SH-SY5Y (cell line): ENCODE results near the gene BACH1.

Source experiments
- GATA2 ChIP-seq: IDR thresholded peaks from 2 replicates; pipeline ENCODE4 v1.6.1; 2011; ENCODE audit warnings: mild to moderate bottlenecking, low read depth, low read length
- GATA3 ChIP-seq: IDR thresholded peaks from 2 replicates; pipeline ENCODE4 v1.6.1; 2011; ENCODE audit warnings: low read depth, mild to moderate bottlenecking, low read length, moderate library complexity

BACH1 gene

GRCh38 chr21:29342363-29342957 lies 43.7 kb downstream of the BACH1 start:
- TF ChIP-seq GATA2 = no peak
- no peak for TF ChIP-seq GATA3

- TF ChIP-seq GATA3 (no peak), GATA2 (no peak)
Observed at GRCh38 chr21:29343519-29343918, 44.8 kb downstream of the BACH1 start.

- no peak for TF ChIP-seq GATA2
- TF ChIP-seq GATA3 = no peak
Observed at GRCh38 chr21:29346281-29346680, 47.6 kb downstream of the BACH1 start.

GRCh38 chr21:29346771-29347170 lies 48.0 kb downstream of the BACH1 start:
- no peak for TF ChIP-seq GATA3
- no peak for TF ChIP-seq GATA2

GRCh38 chr21:29347274-29347681 lies 48.6 kb downstream of the BACH1 start:
- TF ChIP-seq GATA2 (no peak), GATA3 (no peak)

DNA sequence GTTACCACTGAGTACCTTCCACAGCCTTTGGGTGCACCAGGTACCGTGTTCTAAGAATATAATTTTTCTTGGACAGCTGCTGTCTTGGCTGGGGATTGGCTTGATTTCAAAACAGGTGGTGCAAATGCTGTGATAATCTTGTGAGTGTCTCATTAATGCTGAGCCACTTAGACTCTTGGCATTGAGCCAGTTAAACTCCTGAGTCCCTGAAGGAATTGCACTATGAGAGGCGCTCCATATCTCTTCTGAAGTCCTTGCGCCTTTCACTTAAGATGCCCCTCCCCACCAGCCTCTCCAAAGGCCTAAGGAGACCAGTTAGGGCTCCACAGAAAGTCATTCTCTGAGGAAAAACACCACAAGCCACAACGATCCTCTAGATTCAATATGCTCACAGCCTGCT lies 51.0 kb downstream of the BACH1 start:
- no peak for TF ChIP-seq GATA2
- TF ChIP-seq GATA3 = no peak

GRCh38 chr21:29350246-29350779 lies 51.6 kb downstream of the BACH1 start:
- TF ChIP-seq GATA2 (no peak), GATA3 (no peak)

- no peak for TF ChIP-seq GATA3
- no peak for TF ChIP-seq GATA2
Observed at GRCh38 chr21:29351691-29352090, 53.0 kb downstream of the BACH1 start.

DNA sequence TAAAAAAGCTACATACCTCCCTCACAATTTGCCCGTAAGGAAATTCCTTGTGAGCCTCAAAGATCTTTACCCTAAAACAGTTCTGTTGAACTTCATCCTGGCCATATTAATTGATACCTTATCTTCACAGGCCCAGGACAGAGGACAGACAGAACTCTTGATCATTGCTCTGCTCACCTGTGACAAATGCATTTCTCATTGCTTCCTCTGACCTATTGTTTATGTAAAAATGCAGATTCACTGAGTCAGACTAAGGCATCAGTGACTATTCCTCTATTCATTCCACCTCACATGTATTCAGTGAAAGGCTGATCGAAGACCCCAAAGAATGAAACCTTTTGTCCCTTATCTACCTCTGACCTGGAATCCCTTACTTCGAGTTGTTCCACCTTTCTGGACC lies 61.0 kb downstream of the BACH1 start:
- TF ChIP-seq GATA2 (no peak), GATA3 (no peak)

DNA sequence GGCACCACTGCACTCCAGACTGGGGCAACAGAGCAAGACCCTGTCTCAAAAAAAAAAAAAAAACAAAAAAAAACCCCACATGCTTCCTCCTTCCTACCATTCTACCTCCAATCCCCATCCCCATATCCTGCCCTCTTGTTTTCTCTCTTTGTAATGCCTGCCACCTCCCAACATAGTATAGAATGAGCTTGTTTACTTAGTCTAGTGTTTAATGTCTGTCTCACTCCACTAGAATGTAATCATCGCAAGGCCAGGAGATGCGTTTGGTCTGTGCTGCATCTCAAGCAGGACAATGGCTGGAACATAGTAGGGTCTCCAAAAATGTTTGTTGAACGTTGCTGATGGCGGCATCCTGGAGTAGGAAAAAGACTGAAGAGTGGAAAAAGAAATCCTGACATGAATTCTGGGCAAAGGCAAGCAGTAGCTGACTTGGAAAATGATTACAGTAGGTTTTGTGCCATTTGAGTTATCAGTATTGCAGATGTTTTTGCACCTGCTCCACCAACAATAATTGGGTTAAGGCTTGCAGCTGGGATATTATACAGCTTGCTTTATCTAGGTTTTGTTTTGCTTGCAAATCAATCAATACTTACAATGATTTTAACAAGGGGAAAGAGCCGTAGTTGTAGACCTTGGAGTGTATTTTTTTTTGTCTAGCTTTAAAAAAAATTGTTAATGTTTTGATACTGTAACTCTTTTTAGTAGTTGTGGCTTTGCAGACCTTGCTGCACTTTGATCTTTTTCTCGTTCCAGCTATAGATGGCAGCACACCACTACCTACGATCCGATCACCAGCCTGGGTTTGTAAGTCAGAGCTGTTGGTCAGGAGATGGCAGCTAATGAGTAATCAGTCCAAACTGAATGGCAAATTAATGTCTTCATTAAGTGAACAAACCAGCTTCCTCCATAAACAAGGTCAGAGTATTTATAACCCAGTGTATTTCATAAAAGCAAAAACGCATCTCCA lies 62.4 kb downstream of the BACH1 start:
- TF ChIP-seq GATA3 (no peak), GATA2 (no peak)

DNA sequence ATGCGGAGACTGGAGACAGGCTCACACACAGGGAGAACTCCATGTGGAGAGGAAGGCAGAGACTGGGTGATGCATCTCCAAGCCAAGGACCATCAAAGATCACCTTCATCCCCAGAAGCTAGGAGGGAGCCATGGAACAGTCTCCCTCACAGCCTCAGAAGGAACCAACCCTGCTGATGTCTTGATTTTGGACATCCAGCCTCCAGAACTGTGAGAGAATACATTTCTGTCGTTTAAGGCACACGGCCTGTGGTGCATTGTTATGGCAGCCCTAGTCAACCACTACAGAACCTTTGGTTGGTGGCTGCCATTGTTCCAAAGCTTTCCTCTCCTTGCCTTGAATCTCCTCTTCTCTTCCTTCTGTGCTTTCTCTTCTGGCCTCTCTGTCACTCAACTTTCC lies 64.0 kb downstream of the BACH1 start:
- TF ChIP-seq GATA2 = no peak
- no peak for TF ChIP-seq GATA3

GRCh38 chr21:29365661-29366265 lies 67.0 kb downstream of the BACH1 start:
- TF ChIP-seq GATA2 = no peak
- no peak for TF ChIP-seq GATA3

DNA sequence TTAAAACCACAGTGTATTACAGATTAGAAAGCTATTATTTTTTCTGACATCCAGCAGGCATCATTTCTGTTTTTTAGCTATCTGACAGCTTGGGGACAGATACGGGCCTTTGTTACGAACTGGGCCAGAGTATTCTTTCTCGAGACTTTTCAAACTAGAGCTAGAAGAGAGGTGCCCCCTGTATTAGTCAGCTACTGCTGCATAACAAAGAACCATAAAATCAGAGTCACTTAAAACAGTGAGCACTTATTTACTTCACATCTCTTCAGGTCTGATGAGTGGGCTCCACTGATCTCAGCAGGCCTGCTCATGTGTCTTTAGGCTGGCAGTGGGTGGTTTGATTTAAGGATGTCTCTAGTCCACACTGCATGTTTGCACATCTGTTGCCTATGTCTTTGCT lies 67.8 kb downstream of the BACH1 start:
- TF ChIP-seq GATA3 (no peak), GATA2 (no peak)

GRCh38 chr21:29367335-29367734 lies 68.6 kb downstream of the BACH1 start:
- TF ChIP-seq GATA2 (no peak), GATA3 (no peak)
